Measurements from ENCODE around the gene LMAN2. TPM values are rescaled to one million over a fixed set of nuclear protein-coding genes. Genes with fewer than 3 reads are reported as not detected.

LMAN2 gene
- total and polyA plus RNA-seq, 12 donors: 46.3 to 215 (median 56.3) TPM

DNA sequence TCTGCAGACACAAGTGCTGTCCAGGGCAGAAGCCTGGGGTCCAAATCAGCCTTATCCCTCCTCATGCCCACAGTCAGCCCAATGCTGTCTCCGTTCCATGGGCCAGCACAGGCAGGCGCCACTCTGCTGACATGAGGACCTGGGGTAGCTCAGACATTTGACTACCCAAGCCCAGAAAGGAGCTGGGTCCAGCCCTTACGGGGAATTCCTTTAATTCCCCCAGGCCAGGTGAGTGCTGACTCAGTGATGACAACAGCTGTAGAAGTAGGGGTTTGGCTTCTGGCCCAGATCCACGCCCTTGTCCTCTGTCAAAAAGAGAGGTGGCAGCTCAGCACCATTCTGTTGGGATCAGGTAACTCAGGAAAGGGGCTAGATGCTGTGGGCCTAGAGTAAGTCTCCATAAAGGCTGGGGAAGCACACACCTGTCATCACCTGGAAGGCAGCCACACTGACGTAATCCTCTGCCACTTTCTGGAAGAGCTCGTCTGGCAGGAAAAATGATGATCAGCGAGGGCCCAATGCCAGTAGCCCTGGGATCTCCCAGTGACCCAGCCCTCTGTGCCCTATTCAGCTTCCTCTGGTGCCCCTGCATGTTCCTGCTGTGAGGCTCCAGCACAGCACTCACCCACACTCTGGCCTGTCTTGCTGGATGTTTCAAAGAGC lies 49.8 kb downstream of the LMAN2 start:
- H3K9me3 ChIP-seq: no peaks in the 10 kb centered on the region
- ATAC-seq (no peak), DNase-seq (no peak)
- intact Hi-C loops (cut with DNase I): loop anchor here in 6 of 10 donors (5.0 to 10.0 kb wide), 3 partner anchors 184 to 189 kb away; no protein-coding TSS in a partner anchor
- peaks cover 0 to 50% (median 2%) of the 10 kb centered on the region in 9 donors for H3K36me3 ChIP-seq
- H3K27ac ChIP-seq: peak overlapping the region in 6 of 10 donors; percentile 9 to 97 (median 84)
- H3K4me1 ChIP-seq: peaks cover 23 to 85% (median 60%) of the 10 kb centered on the region in 9 donors
- WGBS, 2 donors: 59 to 62% methylated on average over 7 of the region's 7 CpGs
- TF ChIP-seq, protein P1, sequence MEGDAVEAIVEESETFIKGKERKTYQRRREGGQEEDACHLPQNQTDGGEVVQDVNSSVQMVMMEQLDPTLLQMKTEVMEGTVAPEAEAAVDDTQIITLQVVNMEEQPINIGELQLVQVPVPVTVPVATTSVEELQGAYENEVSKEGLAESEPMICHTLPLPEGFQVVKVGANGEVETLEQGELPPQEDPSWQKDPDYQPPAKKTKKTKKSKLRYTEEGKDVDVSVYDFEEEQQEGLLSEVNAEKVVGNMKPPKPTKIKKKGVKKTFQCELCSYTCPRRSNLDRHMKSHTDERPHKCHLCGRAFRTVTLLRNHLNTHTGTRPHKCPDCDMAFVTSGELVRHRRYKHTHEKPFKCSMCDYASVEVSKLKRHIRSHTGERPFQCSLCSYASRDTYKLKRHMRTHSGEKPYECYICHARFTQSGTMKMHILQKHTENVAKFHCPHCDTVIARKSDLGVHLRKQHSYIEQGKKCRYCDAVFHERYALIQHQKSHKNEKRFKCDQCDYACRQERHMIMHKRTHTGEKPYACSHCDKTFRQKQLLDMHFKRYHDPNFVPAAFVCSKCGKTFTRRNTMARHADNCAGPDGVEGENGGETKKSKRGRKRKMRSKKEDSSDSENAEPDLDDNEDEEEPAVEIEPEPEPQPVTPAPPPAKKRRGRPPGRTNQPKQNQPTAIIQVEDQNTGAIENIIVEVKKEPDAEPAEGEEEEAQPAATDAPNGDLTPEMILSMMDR (IDR thresholded peaks at IDR 0.05): no peak
- no peaks in the 10 kb centered on the region for H3K27me3 ChIP-seq
- peak overlapping the region in 4 of 10 donors; percentile 67 to 97 (median 96) for H3K4me3 ChIP-seq

DNA sequence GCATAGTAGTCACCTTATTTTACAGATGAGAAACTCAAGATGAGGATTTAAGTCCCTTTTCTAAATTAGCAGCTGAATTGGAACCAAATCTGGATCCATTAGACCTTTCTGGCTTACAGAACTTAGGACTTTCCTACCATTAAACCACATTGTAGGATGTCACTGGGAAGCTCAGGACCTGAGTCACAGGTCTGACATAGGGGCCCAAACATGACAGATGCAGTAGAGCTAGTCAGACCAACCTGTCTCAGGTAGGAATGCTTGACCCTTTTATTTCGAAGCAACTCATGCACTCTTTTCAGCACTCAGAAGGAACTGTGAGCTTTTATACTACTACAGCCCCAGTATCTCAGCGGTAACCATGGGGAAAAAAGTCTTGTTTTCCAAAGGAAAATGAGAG lies 50.5 kb downstream of the LMAN2 start:
- DNase-seq: no peak
- Histone ChIP-seq H3K27ac (peak overlapping the region in 9 of 10 donors; percentile 64 to 97 (median 82)), H3K9me3 (no peaks in the 10 kb centered on the region), H3K4me3 (peak overlapping the region in 1 of 10 donors; percentile 96), H3K36me3 (peaks cover 0 to 50% (median 2%) of the 10 kb centered on the region in 9 donors), H3K4me1 (peaks cover 28 to 85% (median 67%) of the 10 kb centered on the region in 9 donors), H3K27me3 (no peaks in the 10 kb centered on the region)
- no peak for ATAC-seq
- WGBS, 2 donors: 85 to 86% methylated on average over 2 of the region's 2 CpGs
- TF ChIP-seq, protein P1 (IDR thresholded peaks at IDR 0.05): no peak
- intact Hi-C loops (cut with DNase I): loop anchor here in 6 of 10 donors (5.0 to 10.0 kb wide), 3 partner anchors 184 to 189 kb away; no protein-coding TSS in a partner anchor

DNA sequence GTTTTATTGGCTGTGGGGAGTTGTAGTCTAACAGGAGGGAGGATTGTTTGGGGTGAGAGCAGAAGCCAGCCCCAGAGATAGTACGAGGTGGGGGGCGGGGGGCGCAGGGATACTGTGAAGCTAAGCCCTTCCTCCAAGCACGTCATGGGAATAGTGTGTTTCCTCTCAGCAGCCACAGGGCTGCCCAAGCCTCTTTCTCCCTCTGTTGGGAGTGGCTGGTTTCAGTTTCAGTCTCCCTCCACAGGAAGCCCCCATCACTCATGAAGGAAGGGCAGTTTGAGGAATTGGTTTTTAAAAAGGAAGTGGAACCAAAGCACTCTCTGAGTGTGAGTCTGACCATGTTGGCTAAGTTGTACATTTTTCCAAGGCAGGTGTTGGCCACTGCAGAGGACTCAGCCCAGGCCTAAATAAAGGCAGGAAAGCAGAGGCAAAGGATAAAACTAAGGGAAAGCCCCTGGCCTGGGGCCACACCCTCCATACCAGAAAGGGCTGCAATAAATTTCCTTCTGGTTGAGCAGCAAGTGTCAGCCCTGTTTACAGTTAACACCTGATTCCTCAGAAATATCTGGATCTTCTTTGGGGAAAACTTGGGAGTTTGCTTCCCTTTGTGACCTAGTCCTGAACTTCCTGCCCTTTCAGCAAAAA lies 51.1 kb downstream of the LMAN2 start:
- H3K27me3 ChIP-seq: no peaks in the 10 kb centered on the region
- 18 to 22% methylated on average over 4 of the region's 4 CpGs for WGBS, 2 donors
- ATAC-seq (peak in 7 of 8 donors; percentile 33 to 83 (median 72)), DNase-seq (peak in 1 of 2 donors; percentile 83)
- peak overlapping the region; percentile 38 to 97 (median 79) for H3K27ac ChIP-seq
- peaks cover 30 to 85% (median 71%) of the 10 kb centered on the region in 9 donors for H3K4me1 ChIP-seq
- intact Hi-C loops (cut with DNase I): loop anchor here in 6 of 10 donors (5.0 to 10.0 kb wide), 3 partner anchors 183 to 188 kb away; no protein-coding TSS in a partner anchor
- peak overlapping the region in 3 of 10 donors; percentile 17 to 32 (median 18) for H3K4me3 ChIP-seq
- peaks cover 0 to 50% (median 3%) of the 10 kb centered on the region in 9 donors for H3K36me3 ChIP-seq
- H3K9me3 ChIP-seq: no peaks in the 10 kb centered on the region
- TF ChIP-seq, protein P1 (IDR thresholded peaks at IDR 0.05): peak in 3 of 9 donors; percentile 22 to 33 (median 32)

GRCh38 chr5:177299697-177300096 lies 51.8 kb downstream of the LMAN2 start:
- 70 to 74% methylated on average over 9 of the region's 9 CpGs for WGBS, 2 donors
- intact Hi-C loops (cut with DNase I): loop anchor here in 7 of 10 donors (5.0 to 10.0 kb wide), 3 partner anchors 182 to 187 kb away; no protein-coding TSS in a partner anchor
- Histone ChIP-seq H3K36me3 (peaks cover 0 to 50% (median 10%) of the 10 kb centered on the region in 9 donors), H3K4me3 (peak overlapping the region in 1 of 10 donors; percentile 18), H3K27ac (peak overlapping the region; percentile 38 to 97 (median 79)), H3K27me3 (no peaks in the 10 kb centered on the region), H3K9me3 (no peaks in the 10 kb centered on the region), H3K4me1 (peaks cover 28 to 82% (median 66%) of the 10 kb centered on the region in 9 donors)
- no peak for ATAC-seq
- TF ChIP-seq, protein P1 (IDR thresholded peaks at IDR 0.05): no peak
- DNase-seq: no peak
